ENCODE measurements around the gene LYSMD1.

LYSMD1 gene

GRCh38 chr1:151175863-151176262, 10.2 kb upstream of the LYSMD1 start, which contains the start of gene TMOD4:
Gene TMOD4 (minus strand): TSS chr1:151175981. CDS start chr1:151174875, 1,106 bp downstream.
- DNase-seq (ENCODE audit: low read depth in 2 of 2): no peak

- DNase-seq (ENCODE audit: low read depth in 2 of 2): no peak
Observed at GRCh38 chr1:151175041-151175741, 9.5 kb upstream of the LYSMD1 start.

- no peak for DNase-seq (ENCODE audit: low read depth in 2 of 2)
Observed at GRCh38 chr1:151171190-151171589, 5.5 kb upstream of the LYSMD1 start.

- no peak for DNase-seq (ENCODE audit: low read depth in 2 of 2)
Observed at GRCh38 chr1:151167116-151167515, 1.4 kb upstream of the LYSMD1 start.

- DNase-seq (ENCODE audit: low read depth in 2 of 2): no peak
Observed at GRCh38 chr1:151166505-151166956, 829 bp upstream of the LYSMD1 start.

- no peak for DNase-seq (ENCODE audit: low read depth in 2 of 2)
Observed at GRCh38 chr1:151165281-151165737, 393 bp downstream of the LYSMD1 start.

GRCh38 chr1:151164732-151165280, 896 bp downstream of the LYSMD1 start:
- no peak for DNase-seq (ENCODE audit: low read depth in 2 of 2)

- DNase-seq (ENCODE audit: low read depth in 2 of 2): no peak
Observed at GRCh38 chr1:151159373-151159772, 6.3 kb downstream of the LYSMD1 start.

- no peak for DNase-seq (ENCODE audit: low read depth in 2 of 2)
Observed at GRCh38 chr1:151158751-151159251, 6.9 kb downstream of the LYSMD1 start.

GRCh38 chr1:151158326-151158725, 7.4 kb downstream of the LYSMD1 start:
- DNase-seq (ENCODE audit: low read depth in 2 of 2): peak; percentile 30 to 51

GRCh38 chr1:151157067-151157531, 8.6 kb downstream of the LYSMD1 start:
- DNase-seq (ENCODE audit: low read depth in 2 of 2): peak in 1 of 2 donors; percentile 24

- peak; percentile 54 to 70 for DNase-seq (ENCODE audit: low read depth in 2 of 2)
Observed at GRCh38 chr1:151156515-151156819, 9.2 kb downstream of the LYSMD1 start, which contains the start of gene TNFAIP8L2. Gene TNFAIP8L2 (plus strand): TSS chr1:151156649. CDS start chr1:151158698, 2,049 bp downstream.

GRCh38 chr1:151147665-151148064, 18.0 kb downstream of the LYSMD1 start:
- DNase-seq (ENCODE audit: low read depth in 2 of 2): no peak

- no peak for DNase-seq (ENCODE audit: low read depth in 2 of 2)
Observed at GRCh38 chr1:151147132-151147503, 18.6 kb downstream of the LYSMD1 start.

- peak; percentile 69 to 81 for DNase-seq (ENCODE audit: low read depth in 2 of 2)
Observed at GRCh38 chr1:151146412-151147131, 19.1 kb downstream of the LYSMD1 start, which contains the start of gene SEMA6C. Gene SEMA6C (minus strand): TSS chr1:151146631. CDS start chr1:151142621, 4,010 bp downstream.

- no peak for DNase-seq (ENCODE audit: low read depth in 2 of 2)
Observed at GRCh38 chr1:151146072-151146411, 19.7 kb downstream of the LYSMD1 start.

- DNase-seq (ENCODE audit: low read depth in 2 of 2): no peak
Observed at GRCh38 chr1:151145304-151146071, 20.2 kb downstream of the LYSMD1 start.

- DNase-seq (ENCODE audit: low read depth in 2 of 2): no peak
Observed at GRCh38 chr1:151144474-151145303, 21.0 kb downstream of the LYSMD1 start.

GRCh38 chr1:151143986-151144385, 21.7 kb downstream of the LYSMD1 start:
- no peak for DNase-seq (ENCODE audit: low read depth in 2 of 2)

- no peak for DNase-seq (ENCODE audit: low read depth in 2 of 2)
Observed at GRCh38 chr1:151143057-151143435, 22.7 kb downstream of the LYSMD1 start.

Measured in stimulated activated CD4-positive, alpha-beta T cell treated with anti-CD3 and anti-CD28 coated beads, Interleukin-1b, Interleukin-23, amount 100 ng/mL, for 4 hours (primary cell).